ENCODE results near the gene IGF2R.

IGF2R gene

GRCh38 chr6:160031871-160032270 is 63.0 kb downstream of the IGF2R start:
- no peak for DNase-seq (ENCODE audit: low read depth)

DNA sequence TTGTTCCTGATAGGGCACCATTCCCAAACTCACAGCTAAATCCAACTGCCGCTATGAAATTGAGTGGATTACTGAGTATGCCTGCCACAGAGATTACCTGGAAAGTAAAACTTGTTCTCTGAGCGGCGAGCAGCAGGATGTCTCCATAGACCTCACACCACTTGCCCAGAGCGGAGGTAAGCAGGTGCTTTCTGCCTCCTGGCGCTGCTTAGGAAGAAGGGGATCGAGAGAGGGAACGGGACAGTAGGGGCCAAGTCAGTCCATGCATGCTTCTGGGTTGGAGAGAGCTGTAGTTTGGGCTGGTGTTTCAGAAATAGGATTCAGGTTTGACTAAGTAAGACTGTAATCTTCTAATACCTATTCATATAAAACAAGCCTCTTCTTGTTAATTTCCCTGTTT is 63.7 kb downstream of the IGF2R start:
- DNase-seq (ENCODE audit: low read depth), result no peak
- TF ChIP-seq, protein P1, sequence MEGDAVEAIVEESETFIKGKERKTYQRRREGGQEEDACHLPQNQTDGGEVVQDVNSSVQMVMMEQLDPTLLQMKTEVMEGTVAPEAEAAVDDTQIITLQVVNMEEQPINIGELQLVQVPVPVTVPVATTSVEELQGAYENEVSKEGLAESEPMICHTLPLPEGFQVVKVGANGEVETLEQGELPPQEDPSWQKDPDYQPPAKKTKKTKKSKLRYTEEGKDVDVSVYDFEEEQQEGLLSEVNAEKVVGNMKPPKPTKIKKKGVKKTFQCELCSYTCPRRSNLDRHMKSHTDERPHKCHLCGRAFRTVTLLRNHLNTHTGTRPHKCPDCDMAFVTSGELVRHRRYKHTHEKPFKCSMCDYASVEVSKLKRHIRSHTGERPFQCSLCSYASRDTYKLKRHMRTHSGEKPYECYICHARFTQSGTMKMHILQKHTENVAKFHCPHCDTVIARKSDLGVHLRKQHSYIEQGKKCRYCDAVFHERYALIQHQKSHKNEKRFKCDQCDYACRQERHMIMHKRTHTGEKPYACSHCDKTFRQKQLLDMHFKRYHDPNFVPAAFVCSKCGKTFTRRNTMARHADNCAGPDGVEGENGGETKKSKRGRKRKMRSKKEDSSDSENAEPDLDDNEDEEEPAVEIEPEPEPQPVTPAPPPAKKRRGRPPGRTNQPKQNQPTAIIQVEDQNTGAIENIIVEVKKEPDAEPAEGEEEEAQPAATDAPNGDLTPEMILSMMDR (conservative IDR thresholded peaks at IDR 0.05; ENCODE audit: low read depth, low read length), result no peak

More at GRCh38 chr6:160031871-160032270, 63.0 kb downstream of the IGF2R start:
- TF ChIP-seq, protein P1 (conservative IDR thresholded peaks at IDR 0.05; ENCODE audit: low read depth, low read length), result no peak
- H3K4me3 ChIP-seq (ENCODE audit: low read depth, low read length), result no peak overlapping the region

DNA sequence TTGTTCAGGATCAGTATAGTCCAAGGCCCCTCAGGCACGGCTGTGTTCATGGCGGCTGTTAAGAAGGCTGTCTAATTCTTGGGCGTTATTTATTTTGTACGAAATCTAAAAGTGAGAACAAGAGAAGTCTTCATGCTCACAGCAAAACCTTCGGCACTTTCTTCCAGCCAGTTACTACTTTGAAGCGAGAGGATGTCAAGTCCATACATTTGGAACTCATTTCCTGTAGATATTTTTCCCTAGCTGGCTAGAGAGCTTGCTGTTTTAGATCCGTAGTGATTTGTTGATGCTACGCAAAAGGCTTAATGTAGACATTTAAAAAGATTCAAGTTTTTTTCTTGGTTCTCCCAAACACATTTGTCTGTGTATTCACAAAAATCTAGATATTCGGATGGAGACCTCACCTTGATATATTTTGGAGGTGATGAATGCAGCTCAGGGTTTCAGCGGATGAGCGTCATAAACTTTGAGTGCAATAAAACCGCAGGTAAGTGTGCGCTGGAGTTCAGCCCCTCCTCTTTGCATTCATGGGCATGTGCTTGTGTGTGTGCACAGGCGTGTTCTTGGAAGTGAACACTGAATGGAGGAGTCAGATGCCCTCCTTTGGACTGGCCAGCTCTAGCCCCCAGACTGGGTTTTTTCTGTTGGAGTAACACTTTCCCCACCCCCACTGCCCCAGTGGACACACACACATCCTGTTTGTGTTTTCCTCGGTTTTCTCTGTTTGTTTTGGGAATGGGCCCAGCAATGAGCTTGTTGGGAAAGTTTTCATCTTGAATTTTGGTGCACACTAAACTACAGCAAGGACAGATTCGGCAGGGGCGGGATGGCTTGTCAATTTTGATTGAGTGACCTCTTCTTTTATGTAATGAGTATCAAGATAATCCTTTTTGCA is 65.4 kb downstream of the IGF2R start:
- no peak for DNase-seq (ENCODE audit: low read depth)
- TF ChIP-seq, protein P1 (conservative IDR thresholded peaks at IDR 0.05; ENCODE audit: low read depth, low read length), result no peak
- H3K4me3 ChIP-seq (ENCODE audit: low read depth, low read length), result no peak overlapping the region

More for the DNA sequence above, 63.7 kb downstream of the IGF2R start:
- H3K4me3 ChIP-seq (ENCODE audit: low read depth, low read length), result no peak overlapping the region

DNA sequence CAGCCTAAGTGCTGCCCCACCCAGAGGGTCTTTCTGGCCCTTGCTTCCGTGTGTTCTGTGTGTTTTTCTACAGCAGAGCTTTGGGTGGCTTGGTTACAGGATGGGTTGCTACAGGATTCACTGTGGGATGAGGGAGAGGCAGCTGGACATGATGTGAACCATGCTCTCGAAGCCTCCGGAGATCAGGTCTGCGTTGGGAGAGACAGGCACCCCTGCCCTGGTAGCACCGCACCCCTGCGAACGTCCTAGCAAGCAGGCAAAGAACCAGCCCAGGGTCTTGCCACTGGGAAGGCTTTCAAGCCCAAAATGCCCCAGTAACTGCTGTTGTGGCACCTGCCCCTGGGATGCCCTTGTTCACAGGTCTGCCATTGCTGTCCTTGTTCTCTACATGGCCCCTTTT is 66.4 kb downstream of the IGF2R start:
- TF ChIP-seq, protein P1 (conservative IDR thresholded peaks at IDR 0.05; ENCODE audit: low read depth, low read length), result no peak
- no peak overlapping the region for H3K4me3 ChIP-seq (ENCODE audit: low read depth, low read length)
- DNase-seq (ENCODE audit: low read depth), result no peak

DNA sequence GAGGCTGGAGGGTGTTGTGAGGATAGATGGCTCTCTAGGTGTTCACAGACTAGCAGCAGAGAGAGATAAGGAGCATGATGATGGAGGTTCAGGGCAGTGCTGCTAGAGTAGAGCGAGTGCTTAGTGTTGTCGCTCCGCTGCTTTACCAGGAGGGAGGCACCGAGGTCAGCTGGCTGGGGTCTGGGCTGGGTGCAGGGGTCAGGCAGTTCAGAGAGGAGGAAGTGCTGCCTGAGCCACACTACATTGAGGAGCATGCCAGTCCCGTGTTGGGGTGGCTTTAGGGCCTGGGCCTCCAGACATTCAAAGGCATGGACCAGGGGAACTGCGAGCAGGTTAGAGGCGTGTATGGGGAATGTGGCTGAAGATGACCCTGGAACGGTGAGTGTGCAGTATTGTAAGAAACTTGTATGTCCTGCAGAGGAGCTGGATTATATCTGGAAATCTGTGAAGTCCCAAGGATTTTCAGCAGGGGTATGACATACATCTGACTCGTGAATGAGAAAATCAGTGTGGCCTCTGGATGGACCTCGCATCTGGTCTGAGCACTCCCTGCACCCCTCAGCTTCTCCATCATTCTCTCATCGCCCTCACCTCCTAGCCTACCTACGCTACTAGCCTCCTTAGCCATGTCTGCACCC is 66.9 kb downstream of the IGF2R start:
- TF ChIP-seq, protein P1 (conservative IDR thresholded peaks at IDR 0.05; ENCODE audit: low read depth, low read length), result no peak
- no peak overlapping the region for H3K4me3 ChIP-seq (ENCODE audit: low read depth, low read length)
- no peak for DNase-seq (ENCODE audit: low read depth)

DNA sequence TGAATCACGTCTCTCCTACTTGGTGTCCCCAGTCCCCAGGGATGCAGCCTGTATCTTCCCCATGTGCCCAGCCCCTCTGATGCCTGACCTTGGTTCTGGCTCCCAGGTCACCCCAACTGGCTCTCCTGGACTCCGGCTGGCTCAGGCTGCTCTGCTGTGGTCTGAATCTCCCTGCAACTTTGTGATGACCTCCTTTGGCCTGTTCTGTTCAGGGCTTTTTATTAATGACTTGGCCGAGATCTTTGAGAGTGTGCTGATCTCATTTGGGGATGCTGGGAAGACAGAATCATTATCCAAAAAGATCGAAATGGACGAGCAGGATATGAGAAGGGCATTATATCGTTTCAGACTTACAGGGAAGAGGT is 67.4 kb downstream of the IGF2R start:
- TF ChIP-seq, protein P1 (conservative IDR thresholded peaks at IDR 0.05; ENCODE audit: low read depth, low read length), result no peak
- H3K4me3 ChIP-seq (ENCODE audit: low read depth, low read length), result no peak overlapping the region
- DNase-seq (ENCODE audit: low read depth), result no peak

Data from choroid plexus epithelial cell (primary cell).